Endothelial cell (in vitro differentiated cells): ENCODE measurements around the gene SRRM5. TPM values are rescaled to one million over a fixed set of nuclear protein-coding genes. Genes with fewer than 3 reads are reported as not detected.
A peak's percentile ranks its signal among the peaks of the same experiment; 100 is the strongest.

Source experiments
- DNase-seq: peaks from one replicate; pipeline ENCODE4 v3.0.0; 2021; ENCODE audit warnings: low spot score
- H3K27ac Mint-ChIP-seq: one replicate; pipeline ENCODE4 v1.8.0; 2021; ENCODE audit warnings: mixed read lengths, inconsistent platforms; ENCODE audit not compliant: unreplicated experiment
- H3K27me3 Mint-ChIP-seq: one replicate; pipeline ENCODE4 v1.8.0; 2021; ENCODE audit warnings: mild to moderate bottlenecking, moderate library complexity, mixed read lengths, inconsistent platforms; ENCODE audit not compliant: unreplicated experiment
- H3K36me3 Mint-ChIP-seq: one replicate; pipeline ENCODE4 v1.8.0; 2021; ENCODE audit warnings: mild to moderate bottlenecking, low read depth, mixed read lengths, inconsistent platforms; ENCODE audit not compliant: unreplicated experiment
- H3K4me1 Mint-ChIP-seq: one replicate; pipeline ENCODE4 v1.8.0; 2021; ENCODE audit warnings: mild to moderate bottlenecking, mixed read lengths, inconsistent platforms; ENCODE audit not compliant: unreplicated experiment
- H3K4me3 Mint-ChIP-seq: one replicate; pipeline ENCODE4 v1.8.0; 2021; ENCODE audit warnings: mild to moderate bottlenecking, mixed read lengths, inconsistent platforms; ENCODE audit not compliant: unreplicated experiment
- H3K9me3 Mint-ChIP-seq: one replicate; pipeline ENCODE4 v1.8.0; 2021; ENCODE audit warnings: mixed read lengths, inconsistent platforms; ENCODE audit not compliant: unreplicated experiment
- CTCF ChIP-seq: fragments of 200-600 bp; sonication (generic); IDR thresholded peaks from one replicate; pipeline ENCODE4 v1.5.0; 2021; ENCODE audit warnings: antibody characterized with exemption; ENCODE audit not compliant: unreplicated experiment
- long read RNA-seq: library from polyadenylated mRNA; unstranded; transcript quantifications from one replicate; pipeline ENCODE4 v2.0.0, GENCODE V29; 2020; ENCODE audit not compliant: unreplicated experiment
- total RNA-seq: library from RNA; stranded (reverse); fragmentation: NEBNext Ultra II Directional; extraction: Animal tissue kit (Norgen Biotek cat#: 25700); gene quantifications from one replicate; pipeline ENCODE4 v1.2.1, GENCODE V29; 2021; ENCODE audit not compliant: unreplicated experiment

SRRM5 gene
- total RNA-seq, result 0.26 TPM
- long read RNA-seq, result 0 reads

- Mint-ChIP-seq H3K9me3 (no peaks in the 10 kb centered on the region), H3K27ac (peak within 1 kb of the TSS; percentile 90), H3K36me3 (peaks cover 48% of the 10 kb centered on the region), H3K27me3 (peaks cover 5% of the 10 kb centered on the region), H3K4me1 (peaks cover 34% of the 10 kb centered on the region), H3K4me3 (peak within 1 kb of the TSS; percentile 72)
- TF ChIP-seq CTCF, result no peak
- DNase-seq, result no peak
These were observed at the start of gene SRRM5 for GRCh38 chr19:43611788-43612187. Gene SRRM5, plus strand, starts transcription at chr19:43612088. Its CDS starts 34 bp downstream, at chr19:43612122.

- H3K4me3 Mint-ChIP-seq, result no peak overlapping the region
- no peak for TF ChIP-seq CTCF
- H3K9me3 Mint-ChIP-seq, result no peaks in the 10 kb centered on the region
- peaks cover 26% of the 10 kb centered on the region for H3K36me3 Mint-ChIP-seq
- H3K27ac Mint-ChIP-seq, result peak overlapping the region; percentile 70
- no peak for DNase-seq
- H3K4me1 Mint-ChIP-seq, result no peaks in the 10 kb centered on the region
- H3K27me3 Mint-ChIP-seq, result peaks cover 9% of the 10 kb centered on the region
These were observed 49.6 kb upstream of the SRRM5 start for GRCh38 chr19:43562226-43562697.

- no peak for DNase-seq
These were observed 49.1 kb upstream of the SRRM5 start for GRCh38 chr19:43562698-43563241.

GRCh38 chr19:43563816-43564457 is 48.0 kb upstream of the SRRM5 start:
- Mint-ChIP-seq H3K27ac (no peak overlapping the region), H3K27me3 (peaks cover 9% of the 10 kb centered on the region), H3K9me3 (no peaks in the 10 kb centered on the region), H3K4me1 (no peaks in the 10 kb centered on the region), H3K4me3 (peak overlapping the region; percentile 2), H3K36me3 (peaks cover 26% of the 10 kb centered on the region)
- DNase-seq, result no peak
- no peak for TF ChIP-seq CTCF

More at GRCh38 chr19:43562698-43563241, 49.1 kb upstream of the SRRM5 start:
- no peak for TF ChIP-seq CTCF
- Mint-ChIP-seq H3K4me3 (no peak overlapping the region), H3K27ac (no peak overlapping the region), H3K4me1 (no peaks in the 10 kb centered on the region), H3K36me3 (peaks cover 26% of the 10 kb centered on the region), H3K27me3 (peaks cover 9% of the 10 kb centered on the region), H3K9me3 (no peaks in the 10 kb centered on the region)

GRCh38 chr19:43564800-43565199 is 47.1 kb upstream of the SRRM5 start:
- no peak for TF ChIP-seq CTCF
- Mint-ChIP-seq H3K4me1 (no peaks in the 10 kb centered on the region), H3K27ac (no peak overlapping the region)

More at GRCh38 chr19:43564800-43565199, 47.1 kb upstream of the SRRM5 start:
- H3K27me3 Mint-ChIP-seq, result peaks cover 9% of the 10 kb centered on the region
- H3K4me3 Mint-ChIP-seq, result no peak overlapping the region
- no peak for DNase-seq
- no peaks in the 10 kb centered on the region for H3K9me3 Mint-ChIP-seq
- H3K36me3 Mint-ChIP-seq, result peaks cover 22% of the 10 kb centered on the region
